ENCODE measurements around the gene ST8SIA3. TPM values are rescaled to one million over a fixed set of nuclear protein-coding genes. Genes with fewer than 3 reads are reported as not detected.

ST8SIA3 gene
- polyA plus RNA-seq, 1 donor from 2014 or later, result 22.9 TPM

DNA sequence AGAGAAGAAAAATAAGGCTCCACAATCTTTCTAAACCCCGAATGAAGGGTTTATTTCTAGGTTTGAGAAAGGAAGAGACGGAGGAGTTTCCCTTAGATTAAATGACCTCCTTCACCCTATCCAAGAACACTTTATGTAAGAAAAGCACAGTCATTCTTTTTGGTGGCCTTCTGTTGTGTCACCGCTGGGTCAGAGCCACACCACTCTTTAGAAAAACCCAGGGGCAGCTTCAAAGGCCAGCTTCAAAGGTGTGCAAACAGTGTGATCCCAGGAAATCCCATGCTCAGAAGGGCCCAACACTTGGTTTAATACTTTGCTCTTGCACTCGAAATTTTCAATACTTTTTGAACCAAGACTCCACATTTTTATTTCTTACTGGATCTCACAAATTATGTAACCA, 7.1 kb downstream of the ST8SIA3 start (continued):
- TF ChIP-seq, protein P1, sequence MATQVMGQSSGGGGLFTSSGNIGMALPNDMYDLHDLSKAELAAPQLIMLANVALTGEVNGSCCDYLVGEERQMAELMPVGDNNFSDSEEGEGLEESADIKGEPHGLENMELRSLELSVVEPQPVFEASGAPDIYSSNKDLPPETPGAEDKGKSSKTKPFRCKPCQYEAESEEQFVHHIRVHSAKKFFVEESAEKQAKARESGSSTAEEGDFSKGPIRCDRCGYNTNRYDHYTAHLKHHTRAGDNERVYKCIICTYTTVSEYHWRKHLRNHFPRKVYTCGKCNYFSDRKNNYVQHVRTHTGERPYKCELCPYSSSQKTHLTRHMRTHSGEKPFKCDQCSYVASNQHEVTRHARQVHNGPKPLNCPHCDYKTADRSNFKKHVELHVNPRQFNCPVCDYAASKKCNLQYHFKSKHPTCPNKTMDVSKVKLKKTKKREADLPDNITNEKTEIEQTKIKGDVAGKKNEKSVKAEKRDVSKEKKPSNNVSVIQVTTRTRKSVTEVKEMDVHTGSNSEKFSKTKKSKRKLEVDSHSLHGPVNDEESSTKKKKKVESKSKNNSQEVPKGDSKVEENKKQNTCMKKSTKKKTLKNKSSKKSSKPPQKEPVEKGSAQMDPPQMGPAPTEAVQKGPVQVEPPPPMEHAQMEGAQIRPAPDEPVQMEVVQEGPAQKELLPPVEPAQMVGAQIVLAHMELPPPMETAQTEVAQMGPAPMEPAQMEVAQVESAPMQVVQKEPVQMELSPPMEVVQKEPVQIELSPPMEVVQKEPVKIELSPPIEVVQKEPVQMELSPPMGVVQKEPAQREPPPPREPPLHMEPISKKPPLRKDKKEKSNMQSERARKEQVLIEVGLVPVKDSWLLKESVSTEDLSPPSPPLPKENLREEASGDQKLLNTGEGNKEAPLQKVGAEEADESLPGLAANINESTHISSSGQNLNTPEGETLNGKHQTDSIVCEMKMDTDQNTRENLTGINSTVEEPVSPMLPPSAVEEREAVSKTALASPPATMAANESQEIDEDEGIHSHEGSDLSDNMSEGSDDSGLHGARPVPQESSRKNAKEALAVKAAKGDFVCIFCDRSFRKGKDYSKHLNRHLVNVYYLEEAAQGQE (IDR thresholded peaks at IDR 0.05; ENCODE audit: borderline replicate concordance), result no peak

DNA sequence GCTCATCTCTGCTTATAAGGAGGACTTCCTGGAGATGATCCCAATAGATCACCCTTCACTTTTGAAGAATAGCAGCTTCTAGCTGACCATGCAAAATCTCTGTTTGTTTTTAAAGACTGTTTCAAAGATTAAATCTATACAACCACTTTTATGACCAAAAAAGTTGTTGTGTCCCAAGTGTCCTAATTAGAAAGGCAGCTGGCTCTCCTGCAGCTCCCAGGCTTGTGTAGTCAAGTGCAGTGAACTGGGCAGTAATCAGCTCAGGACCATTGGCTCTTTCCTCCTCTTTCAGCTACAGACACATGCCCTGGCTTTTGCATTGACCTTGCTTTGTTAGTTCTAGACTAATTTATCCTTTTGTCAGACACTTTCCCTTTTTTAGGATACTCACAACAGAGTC, 10.4 kb downstream of the ST8SIA3 start:
- Histone ChIP-seq H3F3A (ENCODE audit: insufficient read depth, low read length, poor library complexity, severe bottlenecking) (no peaks in the 10 kb centered on the region), H3K9me3 (ENCODE audit: low read length) (no peaks in the 10 kb centered on the region), H3K36me3 (ENCODE audit: insufficient read depth, low read length) (peaks cover 13% of the 10 kb centered on the region), H3K27ac (ENCODE audit: low read length) (no peak overlapping the region), H3K27me3 (ENCODE audit: insufficient read depth, low read depth, low read length) (no peaks in the 10 kb centered on the region), H3K9me2 (ENCODE audit: insufficient read depth, low read length) (no peaks in the 10 kb centered on the region), H2AFZ (ENCODE audit: low read depth, low read length) (no peak overlapping the region), H3K4me3 (ENCODE audit: low read length) (no peak overlapping the region), H3K79me2 (replicated peaks; ENCODE audit: insufficient read depth, low read length) (no peaks in the 10 kb centered on the region), H4K20me1 (ENCODE audit: insufficient read depth) (no peaks in the 10 kb centered on the region), H3K4me2 (ENCODE audit: low read length) (no peak overlapping the region), H3K9ac (ENCODE audit: low read length) (no peak overlapping the region)
- no peak for TF ChIP-seq TAF1 (IDR thresholded peaks at IDR 0.05; ENCODE audit: low read depth)
- TF ChIP-seq EZH2 (IDR thresholded peaks at IDR 0.05; ENCODE audit: borderline replicate concordance, insufficient read depth, low read length, poor library complexity, severe bottlenecking), result no peak
- no peak for TF ChIP-seq SMC3 (conservative IDR thresholded peaks at IDR 0.05; ENCODE audit: poor library complexity)
- TF ChIP-seq, protein P1 (IDR thresholded peaks at IDR 0.05; ENCODE audit: borderline replicate concordance), result no peak
- TF ChIP-seq RAD21 (conservative IDR thresholded peaks at IDR 0.05), result no peak
- TF ChIP-seq CTCF (IDR thresholded peaks at IDR 0.05; ENCODE audit: poor library complexity, severe bottlenecking), result no peak
- no peak for TF ChIP-seq MXI1 (conservative IDR thresholded peaks at IDR 0.05; ENCODE audit: poor library complexity, severe bottlenecking)
- no peak for TF ChIP-seq POLR2AphosphoS5 (IDR thresholded peaks at IDR 0.05)
- TF ChIP-seq EP300 (conservative IDR thresholded peaks at IDR 0.05; ENCODE audit: poor library complexity, severe bottlenecking), result no peak
